Heart left ventricle (tissue), 13 donors: ENCODE data around the gene OGA.
"Not testable (repeated sequence)": the region's sequence is repeated elsewhere in the genome, so short reads cannot be mapped to it uniquely, and the experiment has no call there.

Experiments
- CTCF ChIP-seq, 12 donors: fragments of 200-600 bp; sonication (generic) in 4 of 12; IDR thresholded peaks; one replicate each; pipeline versions ENCODE4 v1.5.0 to v1.8.0; 2018 to 2022; ENCODE audit warnings: antibody characterized with exemption in 12 of 12, mild to moderate bottlenecking in 5 of 12
- POLR2A ChIP-seq, 2 donors: fragments of 450-650 bp; IDR thresholded peaks; one replicate each; pipeline ENCODE4 v1.6.1; 2017; ENCODE audit warnings: antibody characterized with exemption in 2 of 2, mild to moderate bottlenecking in 2 of 2, moderate library complexity in 2 of 2
- donor health status: ischemic (EF 13 %, LVEDD 7.1; RV severe dilation, severe dysfunction).
- donor health status: DM: no; HTN: yes; CAD: no.
- donor health status: DM: no; HTN: no; CAD: no.
- donor health status: ischemic (EF 25% LVEDD 6.9; RV normal size, moderate dysfunction).
- donor health status: ischemic (EF 25% LVEDD 5.7; RV mildly dilated, moderate dysfunction).
- donor health status: ischemic (EF 35%, LVEDD 5.7; RV mildly dilated, moderate dysfunction).
- donor health status: nonischemic (EF 11% LVEDD 7.7; RV severe dilation, severe dysfunction).
- donor health status: DM: yes; HTN: yes; CAD: no.
- donor health status: PGD.
- donor health status: ischemic (EF 29% LVEDD 5.4; RV normal size, mild dysfunction).
- donor health status: nonischemic (EF 23%, LVEDD 6.1; RV moderate dilation, normal function).

- not testable (repeated sequence) for TF ChIP-seq CTCF, POLR2A (IDR thresholded peaks at IDR 0.05)
These were observed 29.0 kb downstream of the OGA start for GRCh38 chr10:101789231-101789630.
